Hepatocyte (in vitro differentiated cells): ENCODE measurements around the gene ENTHD1. TPM values are rescaled to one million over a fixed set of nuclear protein-coding genes. Genes with fewer than 3 reads are reported as not detected.

Experiments
- DNase-seq: peaks from one replicate; pipeline ENCODE4 v3.0.0-alpha.2; 2016; ENCODE audit warnings: low spot score
- H2AFZ ChIP-seq: fragments of 200-600 bp; sonication (generic); 2 replicates; pipeline ENCODE4 v1.6.0; 2016; ENCODE audit warnings: antibody characterized with exemption, mild to moderate bottlenecking
- H3K27ac ChIP-seq: fragments of 200-600 bp; sonication (generic); 2 replicates; pipeline ENCODE4 v1.5.1; 2016; ENCODE audit warnings: mild to moderate bottlenecking
- H3K27me3 ChIP-seq: fragments of 200-600 bp; sonication (generic); 2 replicates; pipeline ENCODE4 v1.6.1; 2016
- H3K36me3 ChIP-seq: fragments of 200-600 bp; sonication (generic); replicated peaks from 2 replicates; pipeline ENCODE4 v1.5.1; 2016; ENCODE audit warnings: low read depth; ENCODE audit not compliant: insufficient read depth
- H3K4me1 ChIP-seq: fragments of 200-600 bp; sonication (generic); 2 replicates; pipeline ENCODE4 v1.5.1; 2016; ENCODE audit warnings: mild to moderate bottlenecking, moderate library complexity; ENCODE audit not compliant: insufficient read depth
- H3K4me2 ChIP-seq: fragments of 200-600 bp; sonication (generic); 2 replicates; pipeline ENCODE4 v1.6.0; 2016
- H3K4me3 ChIP-seq: fragments of 200-600 bp; sonication (generic); 2 replicates; pipeline ENCODE4 v1.5.1; 2016; ENCODE audit warnings: mild to moderate bottlenecking
- H3K79me2 ChIP-seq: fragments of 200-600 bp; sonication (generic); 2 replicates; pipeline ENCODE4 v1.6.0; 2017; ENCODE audit warnings: mild to moderate bottlenecking
- H3K9me2 ChIP-seq: fragments of 200-600 bp; sonication (generic); replicated peaks from 2 replicates; pipeline ENCODE4 v1.6.0; 2017; ENCODE audit warnings: mild to moderate bottlenecking; ENCODE audit not compliant: insufficient read depth
- H3K9me3 ChIP-seq: fragments of 200-600 bp; sonication (generic); 2 replicates; pipeline ENCODE4 v1.5.1; 2016; ENCODE audit warnings: low read depth, mild to moderate bottlenecking
- H4K20me1 ChIP-seq: fragments of 200-600 bp; sonication (generic); 2 replicates; pipeline ENCODE4 v1.6.0; 2016; ENCODE audit warnings: mild to moderate bottlenecking; ENCODE audit not compliant: insufficient read depth, poor library complexity, severe bottlenecking
- CTCF ChIP-seq: fragments of 200-600 bp; sonication (generic); IDR thresholded peaks from 2 replicates; pipeline ENCODE4 v1.5.1; 2016; ENCODE audit warnings: antibody characterized with exemption, mild to moderate bottlenecking; ENCODE audit not compliant: poor library complexity
- EZH2 ChIP-seq: fragments of 200-600 bp; sonication (generic); IDR thresholded peaks from 2 replicates; pipeline ENCODE4 v1.6.1; 2016; ENCODE audit warnings: antibody characterized with exemption, mild to moderate bottlenecking, borderline replicate concordance
- EZH2phosphoT487 ChIP-seq: fragments of 200-600 bp; sonication (generic); IDR thresholded peaks from one replicate; pipeline ENCODE4 v1.6.1; 2018; ENCODE audit warnings: antibody characterized with exemption, mild to moderate bottlenecking, low read depth, moderate library complexity; ENCODE audit not compliant: unreplicated experiment, severe bottlenecking
- whole genome bisulfite sequencing: methylation state at CpG from one replicate; pipeline ENCODE4 v1.1.6; 2016; ENCODE audit warnings: low lambda C conversion rate; ENCODE audit errors: missing lambda C conversion rate; 5-methylcytosine and 5-hydroxymethylcytosine counted together
- polyA plus RNA-seq: library from polyadenylated mRNA; unstranded; fragments of >200 nt; fragmentation: Nextera tagmentation; extraction: Ambion mirVana; gene quantifications from 2 replicates; pipeline ENCODE4 v1.2.1, GENCODE V29; 2016
- total RNA-seq: library from RNA; depleted of rRNA; stranded (reverse); fragments of >200 nt; gene quantifications from 2 replicates; pipeline ENCODE4 v1.2.3, GENCODE V29; 2014

ENTHD1 gene
- total and polyA plus RNA-seq, 2 experiments from 2014 or later: not detected

- H3K4me2 ChIP-seq: no peak overlapping the region
- H2AFZ ChIP-seq: no peak overlapping the region
- peaks cover 7% of the 10 kb centered on the region for H3K4me1 ChIP-seq
- WGBS: 88% methylated on average over 4 of the region's 4 CpGs
- no peaks in the 10 kb centered on the region for H4K20me1 ChIP-seq
- H3K27ac ChIP-seq: no peak overlapping the region
- H3K9me3 ChIP-seq: no peaks in the 10 kb centered on the region
- no peak for DNase-seq
- TF ChIP-seq CTCF (no peak), EZH2 (no peak), EZH2phosphoT487 (no peak)
- no peaks in the 10 kb centered on the region for H3K36me3 ChIP-seq
- no peaks in the 10 kb centered on the region for H3K79me2 ChIP-seq
- no peaks in the 10 kb centered on the region for H3K9me2 ChIP-seq
- no peak overlapping the region for H3K4me3 ChIP-seq
- H3K27me3 ChIP-seq: no peaks in the 10 kb centered on the region
These were observed 171.1 kb downstream of the ENTHD1 start for GRCh38 chr22:39722501-39722900.

GRCh38 chr22:39722032-39722325 lies 171.6 kb downstream of the ENTHD1 start:
- 95% methylated on average over 6 of the region's 6 CpGs for WGBS
- TF ChIP-seq EZH2phosphoT487: no peak
- TF ChIP-seq EZH2: no peak
- no peak for TF ChIP-seq CTCF
- Histone ChIP-seq H3K4me1 (peaks cover 7% of the 10 kb centered on the region), H3K9me2 (no peaks in the 10 kb centered on the region), H3K4me3 (no peak overlapping the region), H3K36me3 (no peaks in the 10 kb centered on the region), H3K27ac (no peak overlapping the region), H3K79me2 (no peaks in the 10 kb centered on the region), H4K20me1 (no peaks in the 10 kb centered on the region), H3K27me3 (no peaks in the 10 kb centered on the region), H2AFZ (no peak overlapping the region), H3K4me2 (no peak overlapping the region), H3K9me3 (no peaks in the 10 kb centered on the region)
- no peak for DNase-seq

GRCh38 chr22:39721206-39722031 lies 172.1 kb downstream of the ENTHD1 start:
- peaks cover 7% of the 10 kb centered on the region for H3K4me1 ChIP-seq
- TF ChIP-seq EZH2: no peak
- no peak for TF ChIP-seq EZH2phosphoT487
- TF ChIP-seq CTCF: no peak
- no peaks in the 10 kb centered on the region for H3K79me2 ChIP-seq
- no peak overlapping the region for H3K4me3 ChIP-seq
- no peaks in the 10 kb centered on the region for H3K9me2 ChIP-seq
- no peak overlapping the region for H2AFZ ChIP-seq
- no peaks in the 10 kb centered on the region for H3K36me3 ChIP-seq
- 76% methylated on average over 9 of the region's 9 CpGs for WGBS
- H3K27me3 ChIP-seq: no peaks in the 10 kb centered on the region
- no peaks in the 10 kb centered on the region for H4K20me1 ChIP-seq
- no peak for DNase-seq
- no peak overlapping the region for H3K4me2 ChIP-seq
- no peak overlapping the region for H3K27ac ChIP-seq
- H3K9me3 ChIP-seq: no peaks in the 10 kb centered on the region
